ENCODE measurements around the gene SYCN.

The SYCN gene

GRCh38 chr19:39171479-39172465 is 32.3 kb downstream of the SYCN start:
- DNase-seq (no peak), ATAC-seq (no peak)

- no peak for DNase-seq
- no peak for ATAC-seq
Measured at GRCh38 chr19:39170386-39171231, 33.5 kb downstream of the SYCN start.

- ATAC-seq, result no peak
- no peak for DNase-seq
Measured at GRCh38 chr19:39169143-39169810, 34.8 kb downstream of the SYCN start.

GRCh38 chr19:39168258-39169142 is 35.6 kb downstream of the SYCN start:
- DNase-seq (no peak), ATAC-seq (no peak)

- ATAC-seq (no peak), DNase-seq (no peak)
Measured at GRCh38 chr19:39167461-39168257, 36.4 kb downstream of the SYCN start.

- DNase-seq, result no peak
- no peak for ATAC-seq
Measured at GRCh38 chr19:39166571-39167391, 37.3 kb downstream of the SYCN start.

- DNase-seq (no peak), ATAC-seq (no peak)
Measured at GRCh38 chr19:39165857-39166256, 38.2 kb downstream of the SYCN start.

GRCh38 chr19:39164289-39164688 is 39.8 kb downstream of the SYCN start:
- DNase-seq, result no peak
- ATAC-seq, result no peak

- ATAC-seq, result no peak
- no peak for DNase-seq
Measured at GRCh38 chr19:39163621-39164020, 40.4 kb downstream of the SYCN start.

GRCh38 chr19:39162441-39163043 is 41.5 kb downstream of the SYCN start:
- DNase-seq (no peak), ATAC-seq (no peak)

- no peak for ATAC-seq
- no peak for DNase-seq
Measured at GRCh38 chr19:39160889-39161672, 43.0 kb downstream of the SYCN start.

- no peak for ATAC-seq
- no peak for DNase-seq
Measured at GRCh38 chr19:39160523-39160861, 43.6 kb downstream of the SYCN start.

- ATAC-seq (no peak), DNase-seq (no peak)
Measured at GRCh38 chr19:39158646-39159260, 45.3 kb downstream of the SYCN start.

GRCh38 chr19:39157997-39158389 is 46.1 kb downstream of the SYCN start:
- DNase-seq (no peak), ATAC-seq (no peak)

- DNase-seq (no peak), ATAC-seq (no peak)
Measured at GRCh38 chr19:39157275-39157996, 46.6 kb downstream of the SYCN start.

- ATAC-seq, result no peak
- DNase-seq, result no peak
Measured at GRCh38 chr19:39156326-39157230, 47.5 kb downstream of the SYCN start.

Data from stimulated activated naive CD8-positive, alpha-beta T cell treated with anti-CD3 and anti-CD28 coated beads, Interleukin-15, Interleukin-2, amounts not matched to agents 100 U/mL and 50 U/mL, for 24 hours (primary cell).